ENCODE results near the gene ZNRF3. TPM values are rescaled to one million over a fixed set of nuclear protein-coding genes. Genes with fewer than 3 reads are reported as not detected.
"Not testable (repeated sequence)": the region's sequence is repeated elsewhere in the genome, so short reads cannot be mapped to it uniquely, and the experiment has no call there.

ZNRF3 gene
- total and polyA plus RNA-seq, 4 donors, result 3.5 to 10.2 (median 6.9) TPM

GRCh38 chr22:28905256-28905832 is 22.0 kb downstream of the ZNRF3 start:
- no peaks in the 10 kb centered on the region for H3K36me3 ChIP-seq (ENCODE audit: control insufficient read depth in 4 of 4, insufficient read depth in 4 of 4, low read length in 4 of 4)
- peaks cover 6 to 46% (median 40%) of the 10 kb centered on the region in 5 donors for H3K4me1 ChIP-seq (ENCODE audit: control insufficient read depth in 5 of 5, insufficient read depth in 5 of 5, low read length in 5 of 5)
- peak overlapping the region in 1 of 2 donors; percentile 54 for H3K9ac ChIP-seq (ENCODE audit: insufficient read depth in 1 of 2, low read length in 2 of 2)
- no peak overlapping the region for H3K4me3 ChIP-seq
- no peak for DNase-seq
- no peaks in the 10 kb centered on the region for H3K9me3 ChIP-seq (ENCODE audit: control insufficient read depth in 4 of 4, insufficient read depth in 3 of 4, low read length in 3 of 4)
- TF ChIP-seq CTCF (IDR thresholded peaks at IDR 0.05; ENCODE audit: control extremely low read depth, extremely low read depth), result no peak
- no peaks in the 10 kb centered on the region for H3K27me3 ChIP-seq (ENCODE audit: control insufficient read depth in 3 of 3, insufficient read depth in 3 of 3, low read length in 2 of 3)
- ATAC-seq (ENCODE audit: insufficient read depth, low FRiP score), result no peak
- peak overlapping the region in 1 of 2 donors; percentile 15 for H3K27ac ChIP-seq (ENCODE audit: low read depth in 1 of 2, low read length in 1 of 2)

- no peak for TF ChIP-seq CTCF (IDR thresholded peaks at IDR 0.05; ENCODE audit: control extremely low read depth, extremely low read depth)
- no peaks in the 10 kb centered on the region for H3K36me3 ChIP-seq (ENCODE audit: control insufficient read depth in 4 of 4, insufficient read depth in 4 of 4, low read length in 4 of 4)
- H3K4me3 ChIP-seq, result no peak overlapping the region
- H3K9me3 ChIP-seq (ENCODE audit: control insufficient read depth in 4 of 4, insufficient read depth in 3 of 4, low read length in 3 of 4), result no peaks in the 10 kb centered on the region
- DNase-seq, result no peak
- peaks cover 6 to 55% (median 50%) of the 10 kb centered on the region in 5 donors for H3K4me1 ChIP-seq (ENCODE audit: control insufficient read depth in 5 of 5, insufficient read depth in 5 of 5, low read length in 5 of 5)
- no peak overlapping the region for H3K9ac ChIP-seq (ENCODE audit: insufficient read depth in 1 of 2, low read length in 2 of 2)
- 92 to 94% methylated on average over 2 of the region's 2 CpGs for WGBS, 2 donors
- ATAC-seq (ENCODE audit: insufficient read depth, low FRiP score), result no peak
- no peak overlapping the region for H3K27ac ChIP-seq (ENCODE audit: low read depth in 1 of 2, low read length in 1 of 2)
- H3K27me3 ChIP-seq (ENCODE audit: control insufficient read depth in 3 of 3, insufficient read depth in 3 of 3, low read length in 2 of 3), result no peaks in the 10 kb centered on the region
Observed at GRCh38 chr22:28906312-28906711, 22.9 kb downstream of the ZNRF3 start.

- ATAC-seq (ENCODE audit: insufficient read depth, low FRiP score) (no peak), DNase-seq (no peak)
- Histone ChIP-seq H3K9me3 (ENCODE audit: control insufficient read depth in 4 of 4, insufficient read depth in 3 of 4, low read length in 3 of 4) (no peaks in the 10 kb centered on the region), H3K4me3 (no peak overlapping the region), H3K9ac (ENCODE audit: insufficient read depth in 1 of 2, low read length in 2 of 2) (no peak overlapping the region), H3K4me1 (ENCODE audit: control insufficient read depth in 5 of 5, insufficient read depth in 5 of 5, low read length in 5 of 5) (peaks cover 14 to 64% (median 61%) of the 10 kb centered on the region in 5 donors), H3K27me3 (ENCODE audit: control insufficient read depth in 3 of 3, insufficient read depth in 3 of 3, low read length in 2 of 3) (no peaks in the 10 kb centered on the region), H3K27ac (ENCODE audit: low read depth in 1 of 2, low read length in 1 of 2) (no peak overlapping the region), H3K36me3 (ENCODE audit: control insufficient read depth in 4 of 4, insufficient read depth in 4 of 4, low read length in 4 of 4) (no peaks in the 10 kb centered on the region)
- no peak for TF ChIP-seq CTCF (IDR thresholded peaks at IDR 0.05; ENCODE audit: control extremely low read depth, extremely low read depth)
- 87 to 93% methylated on average over 5 of the region's 5 CpGs for WGBS, 2 donors
Observed at GRCh38 chr22:28907311-28908008, 24.1 kb downstream of the ZNRF3 start.

GRCh38 chr22:28908810-28909209 is 25.4 kb downstream of the ZNRF3 start:
- H3K9me3 ChIP-seq (ENCODE audit: control insufficient read depth in 4 of 4, insufficient read depth in 3 of 4, low read length in 3 of 4); H3K36me3 ChIP-seq (ENCODE audit: control insufficient read depth in 4 of 4, insufficient read depth in 4 of 4, low read length in 4 of 4); H3K27ac ChIP-seq (ENCODE audit: low read depth in 1 of 2, low read length in 1 of 2); H3K9ac ChIP-seq (ENCODE audit: insufficient read depth in 1 of 2, low read length in 2 of 2); ATAC-seq (ENCODE audit: insufficient read depth, low FRiP score); H3K27me3 ChIP-seq (ENCODE audit: control insufficient read depth in 3 of 3, insufficient read depth in 3 of 3, low read length in 2 of 3); DNase-seq; H3K4me3 ChIP-seq: not testable (repeated sequence)
- 75 to 87% methylated on average over 10 of the region's 10 CpGs for WGBS, 2 donors
- H3K4me1 ChIP-seq (ENCODE audit: control insufficient read depth in 5 of 5, insufficient read depth in 5 of 5, low read length in 5 of 5), result peaks cover 14 to 58% (median 52%) of the 10 kb centered on the region in 5 donors

All from lung (tissue), 12 donors.